Measurements from ENCODE around the gene DBP. TPM values are rescaled to one million over a fixed set of nuclear protein-coding genes. Genes with fewer than 3 reads are reported as not detected.

DBP gene
- total RNA-seq, 2 experiments from 2014 or later: 34.0 to 34.8 TPM

Other genes starting within 250 kb of the DBP start
- gene KDELR1, start 245.8 kb downstream of the DBP start, total RNA-seq: 10 to 100 TPM; 75.8 to 75.9 TPM
- gene GRIN2D, start 243.7 kb downstream of the DBP start, total RNA-seq: under 1 TPM; 0.14 to 0.17 TPM
- 10 to 100 TPM; 31.3 to 36.0 TPM for gene GRWD1, start 191.4 kb downstream of the DBP start, total RNA-seq
- 1 to 10 TPM; 1.4 TPM for gene KCNJ14, start 181.8 kb downstream of the DBP start, total RNA-seq
- gene CYTH2, start 168.0 kb downstream of the DBP start, total RNA-seq: 10 to 100 TPM; 57.6 to 59.1 TPM
- 10 to 100 TPM; 10.2 to 12.8 TPM for gene LMTK3, start 125.5 kb downstream of the DBP start, total RNA-seq
- not detected for gene SULT2B1, start 85.2 kb downstream of the DBP start, total RNA-seq
- not detected for gene SPACA4, start 30.6 kb downstream of the DBP start, total RNA-seq
- 1 to 10 TPM; 2.7 to 3.6 TPM for gene FAM83E, start 22.3 kb downstream of the DBP start, total RNA-seq
- 1,000 to 10,000 TPM; 1,565 to 1,587 TPM for gene RPL18, start 18.2 kb downstream of the DBP start, total RNA-seq
- gene SPHK2, start 17.9 kb downstream of the DBP start, total RNA-seq: 10 to 100 TPM; 31.4 to 31.8 TPM
- 10 to 100 TPM in 1 of 2 experiments, 1 to 10 TPM in 1; 9.7 to 10.4 TPM for gene CA11, start 8.8 kb upstream of the DBP start, total RNA-seq
- gene NTN5, start 35.6 kb upstream of the DBP start, total RNA-seq: 1 to 10 TPM; 1.8 to 2.3 TPM
- gene FUT2, start 58.6 kb upstream of the DBP start, total RNA-seq: not detected
- gene MAMSTR, start 82.3 kb upstream of the DBP start, total RNA-seq: 1 to 10 TPM; 1.5 to 2.1 TPM
- not detected for gene RASIP1, start 103.2 kb upstream of the DBP start, total RNA-seq
- gene IZUMO1, start 109.5 kb upstream of the DBP start, total RNA-seq: not detected
- under 1 TPM; 0.14 to 0.22 TPM for gene FUT1, start 115.3 kb upstream of the DBP start, total RNA-seq
- gene FGF21, start 118.1 kb upstream of the DBP start, total RNA-seq: not detected
- 10 to 100 TPM; 40.6 to 43.9 TPM for gene BCAT2, start 173.7 kb upstream of the DBP start, total RNA-seq
- gene HSD17B14, start 199.1 kb upstream of the DBP start, total RNA-seq: 1 to 10 TPM; 2.6 to 3.3 TPM
- gene PLEKHA4, start 231.2 kb upstream of the DBP start, total RNA-seq: 1 to 10 TPM; 4.0 to 7.0 TPM
- gene PPP1R15A, start 235.0 kb upstream of the DBP start, total RNA-seq: 10 to 100 TPM; 82.8 to 83.9 TPM

Data from activated naive CD8-positive, alpha-beta T cell treated with anti-CD3 and anti-CD28 coated beads, Interleukin-2, amount 10 ng/mL, durations not matched to agents 7 days and 5 days (primary cell).